ENCODE results near the gene SLC25A21.

SLC25A21 gene

DNA sequence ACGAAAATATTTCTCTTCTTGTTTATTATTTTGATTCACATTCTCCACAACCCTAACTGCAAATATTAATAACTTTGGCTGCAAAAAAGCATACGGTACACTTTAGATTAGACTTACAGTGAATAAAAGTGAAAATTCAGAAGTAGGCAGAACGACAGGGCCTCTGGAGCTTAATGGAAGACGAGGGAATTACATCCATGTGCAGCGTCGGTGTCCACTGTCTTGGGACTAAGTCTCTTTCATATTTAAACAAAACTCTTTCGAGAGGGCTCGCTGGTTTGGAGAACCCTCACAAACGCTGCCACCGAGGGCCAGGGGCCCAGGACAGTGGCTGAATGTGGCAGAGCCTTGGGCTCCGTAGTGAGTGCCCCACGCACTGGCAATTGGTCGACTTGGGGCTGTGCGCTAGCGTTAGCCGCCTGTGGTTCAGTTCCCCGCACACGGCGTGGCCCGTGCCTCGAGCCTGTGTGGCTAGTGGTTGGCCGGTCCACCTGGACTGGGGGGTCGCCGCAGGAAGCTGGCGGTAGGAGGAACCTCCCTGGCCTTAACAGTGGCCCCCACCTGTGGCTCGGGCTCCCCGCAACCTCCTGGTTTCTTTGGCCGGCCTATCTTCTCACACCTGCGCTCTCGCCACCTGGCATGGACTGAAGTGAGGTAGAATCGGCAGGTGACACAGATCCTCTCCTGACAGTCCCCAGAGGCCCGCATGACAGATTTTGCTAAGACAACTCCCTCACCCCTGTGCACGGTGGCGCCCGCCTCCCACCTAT lies 511.5 kb downstream of the SLC25A21 start:
- FAIRE-seq (no peak), DNase-seq (ENCODE audit: insufficient read length, low spot score) (no peak)
- TF ChIP-seq POLR2A (IDR thresholded peaks at IDR 0.05; ENCODE audit: low read depth, low read length), result no peak

- no peak for FAIRE-seq
- no peak for TF ChIP-seq POLR2A (IDR thresholded peaks at IDR 0.05; ENCODE audit: low read depth, low read length)
- DNase-seq (ENCODE audit: insufficient read length, low spot score), result no peak
Observed at GRCh38 chr14:36659822-36660735, 512.3 kb downstream of the SLC25A21 start.

- TF ChIP-seq POLR2A (IDR thresholded peaks at IDR 0.05; ENCODE audit: low read depth, low read length), result no peak
- DNase-seq (ENCODE audit: insufficient read length, low spot score) (no peak), FAIRE-seq (no peak)
Observed at GRCh38 chr14:36659010-36659821, 513.2 kb downstream of the SLC25A21 start.

- FAIRE-seq (no peak), DNase-seq (ENCODE audit: insufficient read length, low spot score) (no peak)
- TF ChIP-seq POLR2A (IDR thresholded peaks at IDR 0.05; ENCODE audit: low read depth, low read length), result no peak
Observed at GRCh38 chr14:36658123-36659009, 514.0 kb downstream of the SLC25A21 start.

DNA sequence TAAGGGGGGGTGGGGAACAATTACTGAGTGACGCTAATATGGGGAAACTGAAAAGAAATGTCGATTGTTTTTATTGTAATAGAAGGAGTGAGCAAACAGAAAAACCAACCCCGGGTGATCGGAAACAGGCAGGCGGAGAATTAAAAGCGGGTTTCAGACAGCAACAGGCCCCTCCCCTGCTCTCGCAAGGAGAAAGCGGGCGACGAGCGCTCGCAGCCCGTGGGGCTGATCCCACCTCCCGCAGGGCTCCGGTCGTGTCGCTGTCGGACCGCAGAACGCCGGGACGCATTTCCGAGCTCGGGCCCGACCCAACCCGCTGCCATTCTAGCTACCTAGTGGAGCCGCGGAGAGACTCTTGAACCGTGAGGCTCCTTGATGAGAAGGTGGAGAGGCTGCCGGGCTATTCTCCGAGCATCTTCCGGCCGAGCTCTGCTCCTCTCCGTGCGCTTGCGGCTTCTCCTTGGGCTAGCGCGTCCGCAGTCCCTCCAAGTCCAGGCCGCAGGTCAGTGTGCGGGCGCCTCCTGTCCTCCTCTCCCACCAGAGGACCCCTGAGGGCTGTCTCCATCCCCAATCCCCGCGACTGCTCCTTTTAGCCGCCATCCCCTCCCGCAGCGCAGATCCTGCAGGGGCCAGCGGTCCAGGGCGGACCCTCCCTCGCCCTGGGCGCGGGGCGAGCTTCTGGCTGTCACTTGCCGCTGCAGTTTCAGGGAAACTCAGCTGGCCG lies 514.8 kb downstream of the SLC25A21 start:
- no peak for TF ChIP-seq POLR2A (IDR thresholded peaks at IDR 0.05; ENCODE audit: low read depth, low read length)
- DNase-seq (ENCODE audit: insufficient read length, low spot score) (no peak), FAIRE-seq (no peak)

GRCh38 chr14:36656687-36657398 lies 515.6 kb downstream of the SLC25A21 start:
- no peak for FAIRE-seq
- DNase-seq (ENCODE audit: insufficient read length, low spot score), result no peak
- TF ChIP-seq POLR2A (IDR thresholded peaks at IDR 0.05; ENCODE audit: low read depth, low read length), result no peak

- TF ChIP-seq POLR2A (IDR thresholded peaks at IDR 0.05; ENCODE audit: low read depth, low read length), result no peak
- FAIRE-seq (no peak), DNase-seq (ENCODE audit: insufficient read length, low spot score) (no peak)
Observed at GRCh38 chr14:36655963-36656686, 516.3 kb downstream of the SLC25A21 start.

GRCh38 chr14:36655571-36655962 lies 516.8 kb downstream of the SLC25A21 start:
- TF ChIP-seq POLR2A (IDR thresholded peaks at IDR 0.05; ENCODE audit: low read depth, low read length), result no peak
- DNase-seq (ENCODE audit: insufficient read length, low spot score) (no peak), FAIRE-seq (no peak)

GRCh38 chr14:36654794-36655381 lies 517.5 kb downstream of the SLC25A21 start:
- no peak for TF ChIP-seq POLR2A (IDR thresholded peaks at IDR 0.05; ENCODE audit: low read depth, low read length)
- FAIRE-seq (no peak), DNase-seq (ENCODE audit: insufficient read length, low spot score) (no peak)

DNA sequence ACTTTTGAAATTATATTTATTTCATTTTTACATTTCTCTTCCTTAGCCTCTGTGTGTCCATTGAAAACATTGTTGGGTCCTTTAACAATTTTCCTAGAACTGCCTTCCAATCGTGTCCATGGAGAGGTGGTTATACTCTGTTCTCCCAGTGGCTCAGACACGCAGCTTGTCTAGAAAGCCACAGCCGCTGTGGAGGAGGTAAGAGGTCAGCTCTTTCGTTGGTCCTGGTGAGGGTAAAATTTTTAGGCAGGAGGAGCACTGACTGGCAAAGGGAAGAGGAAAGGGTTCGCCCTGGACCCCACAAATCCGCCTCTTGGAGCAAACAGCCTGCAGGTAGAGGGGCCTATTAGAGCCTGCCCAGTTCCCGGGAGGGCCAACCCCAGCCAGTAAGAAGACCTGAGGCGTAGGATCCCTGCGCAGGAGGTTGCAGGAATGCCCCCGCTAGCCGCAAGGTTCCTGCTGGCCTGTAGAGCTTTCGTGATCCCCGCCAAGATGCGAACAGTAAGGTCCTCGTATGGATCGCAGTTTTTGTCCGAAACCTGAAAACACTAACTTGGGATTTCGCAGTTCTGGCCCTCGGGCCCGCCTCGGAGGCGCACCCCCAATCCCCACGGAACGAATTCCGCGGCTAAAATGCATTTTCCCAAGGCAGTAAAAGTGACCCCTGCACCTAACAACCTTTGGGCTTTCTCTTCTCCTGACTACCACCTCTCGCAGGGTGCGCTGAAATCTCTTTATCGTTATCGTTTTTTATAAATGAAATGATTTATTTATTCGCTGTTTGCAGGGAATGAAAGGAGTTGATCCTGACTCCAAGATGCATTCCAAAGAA lies 518.2 kb downstream of the SLC25A21 start:
- no peak for FAIRE-seq
- no peak for DNase-seq (ENCODE audit: insufficient read length, low spot score)
- no peak for TF ChIP-seq POLR2A (IDR thresholded peaks at IDR 0.05; ENCODE audit: low read depth, low read length)

Measured in H54 (cell line).